Stimulated activated naive CD8-positive, alpha-beta T cell treated with anti-CD3 and anti-CD28 coated beads, Interleukin-15, amount 100 ng/mL, for 72 hours (primary cell): ENCODE data around the gene KCNJ2.

Experiments
- ATAC-seq: fragments of 150-1000 bp; cut with Tn5 transposase; 2 replicates; pipeline ENCODE4 v1.10.0; 2021; ENCODE audit warnings: mild to moderate bottlenecking, moderate library complexity
- DNase-seq, 2 donors: peaks; one replicate each; pipeline ENCODE4 v3.0.0; 2021 to 2022
- H3K27ac Mint-ChIP-seq, 2 donors: one replicate each; pipeline ENCODE4 v1.8.0; 2022; ENCODE audit warnings: mild to moderate bottlenecking in 2 of 2, mixed read lengths in 2 of 2, moderate library complexity in 2 of 2
- H3K27me3 Mint-ChIP-seq: one replicate; pipeline ENCODE4 v1.8.0; 2022; ENCODE audit warnings: mixed read lengths
- H3K4me1 Mint-ChIP-seq: one replicate; pipeline ENCODE4 v1.8.0; 2022; ENCODE audit warnings: mild to moderate bottlenecking, mixed read lengths
- H3K4me3 Mint-ChIP-seq, 2 donors: one replicate each; pipeline ENCODE4 v1.8.0; 2022; ENCODE audit warnings: mild to moderate bottlenecking in 2 of 2, mixed read lengths in 2 of 2, moderate library complexity in 1 of 2
- H3K9me3 Mint-ChIP-seq, 2 donors: one replicate each; pipeline ENCODE4 v1.8.0; 2022; ENCODE audit warnings: mixed read lengths in 2 of 2

Gene KCNJ2

DNA sequence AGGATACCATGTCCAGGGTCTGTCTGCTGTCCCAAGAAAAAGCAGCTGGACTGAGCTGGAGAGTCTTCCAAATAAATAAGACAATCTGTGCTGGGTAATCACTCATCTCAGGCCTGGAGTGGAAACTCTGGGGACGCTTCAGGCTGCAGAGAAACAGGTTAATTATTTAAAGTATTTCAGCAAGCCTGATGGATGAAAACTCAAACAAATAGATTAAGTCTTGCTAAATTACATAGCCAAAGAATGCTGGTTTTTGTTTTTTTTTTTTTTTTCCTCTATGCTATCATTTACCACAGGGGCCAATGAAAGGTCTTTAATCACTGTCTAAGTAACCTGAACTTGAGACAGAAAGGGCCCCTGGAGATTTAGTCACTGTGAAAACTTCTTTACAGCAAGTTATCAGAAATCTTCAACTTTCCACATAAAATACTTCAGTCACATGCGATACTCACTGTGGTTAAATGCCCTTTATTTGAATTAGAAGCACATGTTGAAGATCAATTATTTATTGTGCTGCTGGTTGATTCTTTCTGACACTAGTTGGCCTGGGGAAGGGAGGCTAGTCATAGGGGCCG lies 31.0 kb upstream of the KCNJ2 start:
- Mint-ChIP-seq H3K9me3 (no peaks in the 10 kb centered on the region), H3K4me3 (no peak overlapping the region), H3K27ac (no peak overlapping the region), H3K27me3 (no peaks in the 10 kb centered on the region), H3K4me1 (peaks cover 13% of the 10 kb centered on the region)
- ATAC-seq = no peak
- no peak for DNase-seq

DNA sequence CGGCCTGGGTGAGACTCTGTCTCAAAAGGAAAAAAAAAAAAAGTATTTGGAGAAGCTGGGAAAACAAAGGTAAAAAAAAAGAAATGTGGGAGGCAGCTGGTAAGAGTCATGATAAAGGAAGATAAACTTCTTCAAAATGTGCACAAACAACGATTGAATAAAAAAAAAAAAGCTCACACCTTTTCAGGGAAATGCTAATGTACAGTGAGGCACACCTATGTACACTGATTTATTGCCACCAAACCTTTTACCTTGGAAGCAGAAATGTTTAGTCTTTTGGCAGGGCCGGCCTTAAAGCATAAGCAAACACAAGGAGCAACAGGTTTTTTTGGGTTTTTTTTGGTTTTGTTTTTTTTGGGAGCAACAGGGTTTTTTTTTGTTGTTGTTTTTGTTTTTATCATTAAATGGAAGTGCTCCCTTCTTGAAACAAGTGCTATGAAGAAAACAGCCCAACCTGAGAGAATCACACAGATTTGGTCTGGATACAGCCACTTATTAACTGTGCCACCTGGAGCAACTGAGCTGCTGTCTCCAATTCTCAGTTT lies 29.8 kb upstream of the KCNJ2 start:
- H3K4me1 Mint-ChIP-seq = peaks cover 13% of the 10 kb centered on the region
- no peaks in the 10 kb centered on the region for H3K27me3 Mint-ChIP-seq
- ATAC-seq (no peak), DNase-seq (no peak)
- H3K27ac Mint-ChIP-seq = no peak overlapping the region
- H3K9me3 Mint-ChIP-seq = no peaks in the 10 kb centered on the region
- H3K4me3 Mint-ChIP-seq = no peak overlapping the region

DNA sequence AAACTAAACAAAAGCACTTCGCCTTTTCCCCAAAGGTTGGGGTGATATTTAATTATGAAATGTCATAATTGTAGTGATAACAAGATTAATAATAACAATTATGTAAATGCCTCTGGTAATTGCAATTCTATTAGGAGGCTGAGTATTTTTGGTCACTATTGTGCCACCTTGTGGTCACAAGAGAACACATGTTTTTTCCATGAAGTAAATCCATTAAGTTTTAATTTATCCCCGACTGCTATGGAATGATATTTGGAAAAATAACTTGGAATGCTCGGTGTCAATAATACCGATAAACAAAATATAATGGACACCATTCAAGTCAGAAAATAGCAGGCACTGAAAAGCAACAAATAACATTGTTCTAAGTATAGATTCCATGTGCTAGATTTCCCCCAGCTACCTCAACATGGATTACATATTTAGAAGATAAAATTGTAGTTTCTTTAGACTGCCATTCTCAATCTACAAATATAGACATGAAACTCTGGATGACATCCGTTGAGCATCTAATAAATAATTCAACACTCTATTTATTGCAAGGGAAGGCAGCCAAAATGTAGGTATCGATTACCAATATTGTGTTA lies 25.0 kb upstream of the KCNJ2 start:
- Mint-ChIP-seq H3K9me3 (no peaks in the 10 kb centered on the region), H3K27me3 (peaks cover 17% of the 10 kb centered on the region)
- ATAC-seq = no peak

DNA sequence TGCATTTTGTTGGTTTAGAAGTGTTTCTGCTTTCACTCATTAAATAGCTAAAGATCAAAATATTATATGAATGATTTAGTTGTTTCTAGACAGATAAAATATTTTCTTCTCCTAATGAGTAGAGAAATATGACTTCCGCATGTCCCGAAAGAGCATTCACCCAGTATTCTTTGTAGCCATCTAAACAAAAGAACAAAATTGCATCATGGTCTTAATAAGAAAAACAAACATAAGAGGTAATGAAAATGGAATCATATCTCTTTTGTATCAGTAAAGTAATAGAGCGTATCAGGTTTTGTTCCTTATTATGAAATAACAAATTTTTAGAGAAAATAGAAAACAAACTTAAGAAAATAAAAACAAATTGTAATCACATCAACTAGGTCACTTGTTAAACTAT lies 16.1 kb upstream of the KCNJ2 start:
- no peaks in the 10 kb centered on the region for H3K9me3 Mint-ChIP-seq
- DNase-seq (no peak), ATAC-seq (no peak)
- no peak overlapping the region for H3K4me3 Mint-ChIP-seq
- H3K4me1 Mint-ChIP-seq = no peaks in the 10 kb centered on the region
- H3K27me3 Mint-ChIP-seq = peaks cover 22% of the 10 kb centered on the region
- H3K27ac Mint-ChIP-seq = no peak overlapping the region

More for the DNA sequence above, 25.0 kb upstream of the KCNJ2 start:
- DNase-seq = no peak
- Mint-ChIP-seq H3K27ac (no peak overlapping the region), H3K4me3 (no peak overlapping the region), H3K4me1 (no peaks in the 10 kb centered on the region)

DNA sequence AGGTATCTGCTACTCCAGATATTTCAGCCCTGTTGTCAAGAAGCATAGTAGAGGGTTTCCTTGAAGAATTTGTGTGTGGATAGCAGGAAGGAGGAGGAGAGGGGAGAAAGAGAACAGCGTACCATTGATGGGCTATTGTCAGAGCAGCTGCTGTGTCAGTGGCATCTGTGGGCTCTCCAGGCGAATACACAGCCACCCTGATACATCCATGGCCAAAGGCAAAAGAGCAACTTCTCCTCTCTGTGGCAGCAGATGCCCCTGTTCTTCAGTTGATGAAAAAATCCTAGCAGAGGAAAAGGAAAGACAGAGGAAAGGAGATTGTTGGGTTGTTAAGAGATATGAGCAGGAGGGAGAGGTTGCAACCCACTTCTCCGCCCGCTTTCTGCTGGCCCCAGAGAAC lies 12.2 kb upstream of the KCNJ2 start:
- Mint-ChIP-seq H3K27ac (peak overlapping the region in 1 of 2 donors; percentile 74), H3K4me1 (no peaks in the 10 kb centered on the region), H3K9me3 (no peaks in the 10 kb centered on the region), H3K27me3 (peaks cover 19% of the 10 kb centered on the region), H3K4me3 (no peak overlapping the region)
- ATAC-seq = no peak
- no peak for DNase-seq

DNA sequence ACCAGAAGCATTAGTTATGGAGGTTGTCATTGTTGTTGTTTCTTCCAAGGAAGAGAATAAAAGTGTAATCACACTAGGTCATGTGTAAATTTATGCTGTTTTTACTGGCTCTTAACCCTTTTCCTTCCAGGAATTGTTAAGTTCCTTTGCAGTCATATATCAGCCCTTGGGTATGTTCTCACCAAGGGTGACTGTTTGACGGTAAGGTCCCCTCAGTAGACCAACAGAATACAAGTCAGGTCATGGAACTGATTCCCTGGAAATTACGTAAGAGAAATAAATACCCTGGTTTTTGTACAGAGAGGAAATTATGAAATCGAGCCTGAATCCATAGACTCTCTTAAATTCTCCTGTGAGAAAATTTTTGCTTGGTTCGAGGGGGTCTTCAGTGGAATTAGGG lies 11.2 kb upstream of the KCNJ2 start:
- Mint-ChIP-seq H3K27me3 (peaks cover 19% of the 10 kb centered on the region), H3K4me3 (no peak overlapping the region), H3K27ac (no peak overlapping the region), H3K9me3 (no peaks in the 10 kb centered on the region), H3K4me1 (no peaks in the 10 kb centered on the region)
- DNase-seq (no peak), ATAC-seq (no peak)

DNA sequence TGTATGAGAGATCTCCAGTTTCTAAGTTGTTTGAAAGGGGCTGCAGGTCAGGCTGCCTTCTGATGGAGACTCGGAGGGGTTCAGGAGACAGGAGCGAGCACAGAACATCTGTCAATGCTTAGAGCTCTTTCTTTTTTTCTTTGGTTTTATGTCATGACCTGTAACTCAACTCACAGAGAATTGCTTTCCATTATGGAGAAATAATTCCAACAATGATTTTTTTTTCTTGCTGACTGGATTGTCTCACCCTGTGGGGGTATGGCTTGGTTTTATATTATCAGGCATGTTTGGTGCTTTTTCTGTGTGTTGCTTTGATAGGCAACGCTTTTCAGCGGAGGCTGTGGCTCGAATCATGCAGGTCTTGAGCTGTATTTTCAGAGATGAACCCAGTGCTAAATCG lies 10.7 kb upstream of the KCNJ2 start:
- H3K9me3 Mint-ChIP-seq = no peaks in the 10 kb centered on the region
- no peak overlapping the region for H3K4me3 Mint-ChIP-seq
- peaks cover 19% of the 10 kb centered on the region for H3K27me3 Mint-ChIP-seq
- no peak for DNase-seq
- ATAC-seq = no peak
- no peaks in the 10 kb centered on the region for H3K4me1 Mint-ChIP-seq
- H3K27ac Mint-ChIP-seq = no peak overlapping the region

DNA sequence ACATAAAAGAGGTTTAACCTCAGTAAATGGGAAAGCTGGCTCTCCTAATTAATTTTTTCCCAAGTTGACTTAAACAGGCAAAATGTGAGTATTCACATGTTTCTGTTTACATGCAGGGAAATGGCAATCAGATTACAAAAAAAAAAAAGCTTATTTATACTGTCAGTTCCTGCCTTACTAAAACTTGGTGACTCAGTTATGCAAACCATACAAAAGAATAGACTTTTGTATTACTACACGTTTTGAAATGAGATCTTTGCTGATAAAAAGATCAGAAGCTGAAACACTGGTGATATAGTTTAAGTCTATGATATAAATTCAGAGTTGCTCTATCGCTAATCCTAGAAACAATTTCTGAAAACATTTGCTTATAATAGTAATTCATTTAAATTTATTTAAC lies 9.4 kb upstream of the KCNJ2 start:
- H3K27ac Mint-ChIP-seq = no peak overlapping the region
- DNase-seq = no peak
- H3K27me3 Mint-ChIP-seq = peaks cover 19% of the 10 kb centered on the region
- H3K4me3 Mint-ChIP-seq = no peak overlapping the region
- H3K4me1 Mint-ChIP-seq = no peaks in the 10 kb centered on the region
- no peak for ATAC-seq
- H3K9me3 Mint-ChIP-seq = no peaks in the 10 kb centered on the region

DNA sequence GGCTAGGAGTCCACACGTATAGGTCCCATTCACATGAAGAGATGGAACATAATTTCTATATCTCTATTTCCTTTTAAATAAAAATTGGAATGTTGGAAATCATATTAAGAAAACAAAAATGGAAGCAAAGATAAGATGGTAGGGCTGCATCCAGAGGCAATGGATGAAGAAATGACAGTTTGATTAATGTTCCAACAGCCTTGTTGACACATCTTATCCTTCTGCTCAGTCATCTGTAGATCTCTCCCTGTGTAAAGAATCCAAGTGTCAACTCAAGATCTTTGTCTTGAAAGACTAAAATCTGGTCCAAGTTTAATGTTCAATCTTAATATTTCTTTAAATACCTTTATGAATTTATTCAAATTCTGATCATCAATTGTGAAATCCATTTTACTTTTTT lies 7.8 kb upstream of the KCNJ2 start:
- H3K9me3 Mint-ChIP-seq = no peaks in the 10 kb centered on the region
- H3K4me3 Mint-ChIP-seq = no peak overlapping the region
- peaks cover 26% of the 10 kb centered on the region for H3K27me3 Mint-ChIP-seq
- DNase-seq = no peak
- H3K27ac Mint-ChIP-seq = no peak overlapping the region
- ATAC-seq = no peak
- H3K4me1 Mint-ChIP-seq = no peaks in the 10 kb centered on the region

DNA sequence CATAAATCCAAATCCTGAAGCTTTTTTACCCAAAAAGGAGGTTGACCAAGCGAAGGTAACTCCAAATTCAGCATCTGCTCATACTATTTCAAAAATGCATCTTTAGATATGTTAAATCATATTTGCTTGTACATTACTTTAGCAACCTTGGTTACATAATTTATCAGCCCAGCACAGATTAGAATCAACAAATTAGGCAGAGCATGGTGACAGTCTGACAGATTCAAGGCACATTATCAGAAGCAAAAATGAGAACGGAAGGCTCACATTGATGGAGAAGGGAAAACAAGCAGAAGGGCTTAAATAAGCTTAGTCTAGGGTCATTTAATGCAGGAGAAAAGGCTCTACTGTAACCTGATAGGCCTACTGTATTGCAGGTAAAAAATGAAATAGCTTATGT lies 3.9 kb upstream of the KCNJ2 start:
- Mint-ChIP-seq H3K4me3 (no peak overlapping the region), H3K27me3 (peaks cover 44% of the 10 kb centered on the region)

DNA sequence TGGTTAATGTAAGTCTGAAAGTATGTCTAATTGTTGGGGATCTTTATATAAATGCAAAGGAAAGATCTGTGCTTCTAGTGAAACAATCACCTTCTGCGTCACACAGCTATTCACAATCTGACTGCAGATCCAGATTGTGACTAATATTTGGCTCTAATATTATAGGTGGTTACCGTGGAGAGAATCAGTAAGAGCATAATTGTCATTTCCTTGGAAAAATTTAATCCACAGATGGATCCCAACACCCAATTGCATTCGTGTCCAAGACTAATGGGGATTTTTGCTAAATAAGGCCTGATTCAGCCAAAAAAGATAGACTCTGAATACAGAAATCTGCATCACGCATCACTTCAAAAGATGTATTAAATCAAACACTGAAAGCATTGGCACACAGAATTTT lies 2.7 kb upstream of the KCNJ2 start:
- DNase-seq = no peak
- Mint-ChIP-seq H3K4me3 (no peak overlapping the region), H3K27me3 (peaks cover 56% of the 10 kb centered on the region), H3K9me3 (no peaks in the 10 kb centered on the region), H3K4me1 (peaks cover 18% of the 10 kb centered on the region), H3K27ac (no peak overlapping the region)
- no peak for ATAC-seq

More for the DNA sequence above, 3.9 kb upstream of the KCNJ2 start:
- ATAC-seq = no peak
- no peak overlapping the region for H3K27ac Mint-ChIP-seq
- peaks cover 18% of the 10 kb centered on the region for H3K4me1 Mint-ChIP-seq
- DNase-seq = no peak
- H3K9me3 Mint-ChIP-seq = no peaks in the 10 kb centered on the region

DNA sequence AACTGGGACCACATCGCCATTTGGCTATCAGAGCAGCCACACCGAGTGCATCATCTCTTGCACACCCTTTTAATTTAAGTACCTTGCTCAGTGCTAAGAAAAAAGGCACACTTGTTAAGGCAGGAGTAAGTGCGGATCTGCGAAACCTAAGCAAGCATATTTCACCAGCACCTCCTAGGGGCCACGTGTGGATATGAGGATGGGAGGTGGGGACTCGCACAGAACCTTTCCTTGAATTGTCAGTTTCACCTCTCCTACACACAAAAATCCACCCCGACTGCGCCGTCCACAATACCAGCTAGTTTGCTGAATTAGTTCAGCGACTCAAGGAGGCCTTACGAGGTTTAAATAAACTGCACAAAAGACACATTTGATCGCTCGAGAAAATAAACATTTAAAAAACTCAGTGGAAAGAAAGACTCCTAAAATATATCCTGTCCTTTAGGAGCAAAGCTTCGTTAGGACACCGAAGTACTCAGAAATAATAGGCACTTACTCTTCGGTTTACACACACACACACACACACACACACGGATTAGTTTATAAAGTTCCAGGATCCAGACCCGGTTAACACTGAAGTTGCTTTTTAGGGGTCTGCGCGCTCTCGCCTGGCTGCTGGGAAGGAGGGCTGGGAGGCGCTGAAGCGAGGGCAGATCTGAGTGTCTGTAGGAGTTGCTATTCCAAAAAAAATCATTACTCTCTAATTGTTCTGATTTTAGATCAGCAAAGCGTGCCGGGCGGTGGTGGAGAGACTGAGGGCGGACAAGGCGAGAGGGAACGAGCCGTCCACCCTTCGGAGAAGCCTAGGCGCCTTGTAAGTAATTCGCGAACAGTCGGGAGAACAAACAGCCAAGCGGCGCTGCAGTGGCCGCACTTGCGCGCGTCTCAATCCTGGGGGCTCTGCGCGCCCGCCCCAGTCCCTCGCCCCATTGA lies 1.0 kb upstream of the KCNJ2 start:
- H3K27me3 Mint-ChIP-seq = peaks cover 73% of the 10 kb centered on the region
- peaks cover 18% of the 10 kb centered on the region for H3K4me1 Mint-ChIP-seq
- peak overlapping the region; percentile 74 to 76 for H3K4me3 Mint-ChIP-seq
- H3K27ac Mint-ChIP-seq = no peak overlapping the region
- peak; percentile 3 to 14 for DNase-seq
- no peaks in the 10 kb centered on the region for H3K9me3 Mint-ChIP-seq
- ATAC-seq = peak; percentile 44

DNA sequence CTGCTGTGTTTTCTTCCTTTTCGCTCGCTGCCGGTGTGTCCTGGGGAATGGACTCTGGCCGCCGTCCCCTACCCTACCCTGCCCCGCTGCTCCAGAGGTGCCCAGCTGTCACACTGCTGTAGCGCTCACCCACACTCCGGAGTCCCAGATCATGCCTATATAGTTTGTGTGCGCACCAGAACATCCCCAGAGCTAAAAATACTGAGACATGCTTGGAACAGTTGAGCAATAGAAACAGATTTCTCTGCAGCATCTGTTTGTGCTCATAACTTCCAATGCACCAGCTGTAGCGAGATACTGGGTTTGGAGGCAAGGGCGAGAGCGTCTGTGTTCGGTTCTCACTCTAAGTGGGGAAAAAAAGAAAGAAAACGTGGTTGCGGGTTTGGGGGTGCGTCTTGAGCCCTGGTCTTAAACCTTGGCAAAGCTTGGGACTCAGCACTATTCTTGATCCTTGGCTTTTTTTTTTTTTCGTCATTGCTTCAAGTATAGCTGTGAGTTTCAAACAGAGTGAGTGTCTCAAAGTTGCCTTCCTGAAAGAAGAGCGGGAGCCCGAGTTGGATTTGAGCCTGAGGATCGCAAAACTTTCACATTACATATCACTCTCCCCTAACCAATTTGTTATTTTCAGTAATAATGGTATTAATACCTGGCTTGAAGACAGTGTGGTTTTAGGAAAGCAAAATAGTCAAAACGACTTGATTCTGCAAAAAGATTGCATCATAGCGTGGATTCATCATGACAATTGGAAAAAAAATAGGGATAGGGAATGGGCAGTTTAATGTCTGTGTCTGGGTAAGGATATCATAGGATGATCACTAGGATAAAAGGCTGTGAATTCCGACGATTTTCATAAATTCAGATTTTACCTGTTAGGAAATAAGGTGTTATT lies 621 bp downstream of the KCNJ2 start:
- Mint-ChIP-seq H3K9me3 (no peaks in the 10 kb centered on the region), H3K27me3 (peaks cover 80% of the 10 kb centered on the region), H3K27ac (peak overlapping the region in 1 of 2 donors; percentile 72), H3K4me3 (peak overlapping the region; percentile 59 to 63), H3K4me1 (peaks cover 18% of the 10 kb centered on the region)
- no peak for ATAC-seq
- DNase-seq = no peak

DNA sequence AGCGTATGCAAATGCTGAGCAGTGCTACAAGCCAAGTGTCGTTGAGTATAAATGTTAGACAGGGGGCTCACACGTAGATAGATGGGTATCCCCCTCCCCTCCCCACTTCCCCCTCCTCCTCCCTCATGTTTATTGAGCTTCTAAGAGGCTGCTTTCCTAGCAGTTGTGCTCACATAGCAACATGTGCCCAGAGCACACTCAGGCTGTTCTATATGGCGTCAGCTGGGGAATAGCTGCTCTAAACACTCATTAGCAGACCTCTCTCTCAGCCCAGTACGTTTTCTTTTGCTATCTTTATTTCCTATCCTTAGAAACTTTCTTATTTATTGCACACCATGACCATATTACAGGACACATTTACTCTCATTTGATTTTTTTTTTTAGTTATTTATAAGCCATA lies 1.8 kb downstream of the KCNJ2 start:
- no peak overlapping the region for H3K27ac Mint-ChIP-seq
- peaks cover 77% of the 10 kb centered on the region for H3K27me3 Mint-ChIP-seq
- no peaks in the 10 kb centered on the region for H3K9me3 Mint-ChIP-seq
- H3K4me3 Mint-ChIP-seq = no peak overlapping the region
- no peak for ATAC-seq
- DNase-seq = no peak
- peaks cover 18% of the 10 kb centered on the region for H3K4me1 Mint-ChIP-seq

DNA sequence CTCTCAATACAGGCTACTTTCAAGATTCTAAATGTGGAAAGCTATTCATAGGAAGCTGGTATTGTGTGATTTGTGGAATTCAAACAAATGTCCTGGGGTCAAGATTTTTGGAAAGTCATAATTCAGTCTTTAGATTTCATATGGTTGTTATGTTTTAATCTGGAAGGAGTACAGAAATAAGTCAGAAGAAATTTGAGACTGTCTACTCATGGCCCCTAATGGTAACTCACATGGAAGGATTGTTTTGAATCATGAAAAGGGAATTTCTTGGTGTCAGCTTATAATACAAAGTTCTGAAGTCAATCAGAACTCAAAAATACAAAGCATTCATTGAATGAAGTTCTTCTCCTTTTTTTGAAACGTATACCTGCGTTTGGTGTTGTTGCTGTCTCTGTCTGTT lies 3.1 kb downstream of the KCNJ2 start:
- ATAC-seq = no peak
- no peak for DNase-seq
- Mint-ChIP-seq H3K9me3 (no peaks in the 10 kb centered on the region), H3K4me1 (peaks cover 18% of the 10 kb centered on the region), H3K27ac (no peak overlapping the region), H3K27me3 (peaks cover 64% of the 10 kb centered on the region), H3K4me3 (no peak overlapping the region)
